HG03342 (cell line): ENCODE measurements around the gene CNIH1.
"Not testable (repeated sequence)": the region's sequence is repeated elsewhere in the genome, so short reads cannot be mapped to it uniquely, and the experiment has no call there.

Source experiments
- ATAC-seq: cut with Tn5 transposase; IDR thresholded peaks from one replicate; pipeline ENCODE4 v1.9.1; 2021; ENCODE audit warnings: mild to moderate bottlenecking, moderate library complexity; ENCODE audit not compliant: unreplicated experiment

Gene CNIH1

DNA sequence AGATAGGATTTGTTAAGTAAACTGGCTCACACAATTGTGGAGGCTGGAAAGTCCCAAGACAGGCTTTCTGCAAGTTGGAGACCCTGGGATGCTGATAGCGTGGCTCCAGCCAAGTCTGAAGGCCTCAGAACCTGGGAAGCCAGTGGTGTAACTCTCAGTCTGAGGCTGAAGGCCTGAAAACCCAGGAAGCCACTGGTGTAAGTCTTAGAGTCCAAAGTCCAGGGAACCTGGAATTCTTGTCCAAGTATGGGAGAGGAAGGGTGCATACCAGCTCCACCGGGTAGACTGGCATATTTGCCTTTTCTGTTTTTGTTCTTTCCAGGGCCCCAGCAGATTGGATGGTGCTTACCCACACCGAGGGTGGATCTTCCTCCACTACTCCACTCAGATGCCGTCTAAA lies 29.5 kb upstream of the CNIH1 start:
- no peak for ATAC-seq

DNA sequence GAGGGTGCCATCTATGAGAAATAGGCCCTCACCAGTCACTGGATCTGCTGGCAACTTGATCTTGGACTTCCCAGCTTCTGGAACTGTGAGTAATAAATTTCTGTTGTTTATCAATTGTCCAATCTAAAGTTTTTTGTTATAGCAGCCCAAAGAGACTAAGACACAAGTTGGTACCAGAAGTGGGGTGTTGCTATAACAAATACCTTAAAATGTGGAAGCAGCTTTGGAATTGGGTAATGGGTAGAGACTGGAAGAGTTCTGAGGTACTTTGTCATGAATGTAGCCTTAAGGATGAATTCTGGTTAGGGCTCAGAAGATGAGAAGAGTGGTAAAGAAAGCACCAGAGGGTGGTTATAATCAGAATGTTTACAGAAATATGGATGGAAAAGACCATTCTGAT lies 26.1 kb upstream of the CNIH1 start:
- no peak for ATAC-seq

DNA sequence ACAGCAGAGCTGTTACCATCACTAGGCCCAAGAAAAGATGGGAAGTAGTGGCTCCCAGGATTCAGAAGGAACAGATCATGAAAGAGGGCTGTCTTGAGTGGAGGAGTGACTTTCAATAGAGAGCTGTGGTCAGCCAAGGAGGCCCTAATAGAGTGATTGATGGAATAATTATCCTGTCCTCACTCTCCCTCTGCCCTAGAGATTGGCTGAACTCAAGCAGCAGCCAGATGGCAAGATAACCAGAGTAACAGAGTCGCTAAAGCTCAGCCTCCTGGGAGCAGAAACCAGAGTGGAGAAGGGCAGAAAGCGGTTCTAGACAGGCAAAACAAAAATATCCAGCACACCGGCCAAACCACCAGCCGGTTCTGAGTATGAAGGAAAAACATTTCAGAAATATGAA lies 24.5 kb upstream of the CNIH1 start:
- no peak for ATAC-seq

DNA sequence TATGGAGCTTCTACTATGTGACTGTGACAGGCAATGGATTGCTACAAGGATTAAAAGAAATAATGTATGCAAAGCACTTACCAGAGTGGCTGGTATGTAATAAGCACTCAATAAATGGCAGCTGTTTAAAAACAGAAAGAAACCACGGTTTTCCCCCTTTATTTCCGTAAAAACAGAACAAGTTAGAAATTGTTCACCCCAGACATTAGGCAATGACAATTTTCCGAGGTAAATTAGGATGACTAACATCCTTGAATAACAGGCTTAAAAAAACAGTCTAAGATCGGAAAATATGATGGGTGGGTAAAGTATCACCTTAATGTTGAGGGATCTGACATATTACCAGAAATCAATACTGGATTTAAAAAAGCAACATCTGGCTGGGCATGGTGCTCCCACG lies 20.9 kb upstream of the CNIH1 start:
- no peak for ATAC-seq

DNA sequence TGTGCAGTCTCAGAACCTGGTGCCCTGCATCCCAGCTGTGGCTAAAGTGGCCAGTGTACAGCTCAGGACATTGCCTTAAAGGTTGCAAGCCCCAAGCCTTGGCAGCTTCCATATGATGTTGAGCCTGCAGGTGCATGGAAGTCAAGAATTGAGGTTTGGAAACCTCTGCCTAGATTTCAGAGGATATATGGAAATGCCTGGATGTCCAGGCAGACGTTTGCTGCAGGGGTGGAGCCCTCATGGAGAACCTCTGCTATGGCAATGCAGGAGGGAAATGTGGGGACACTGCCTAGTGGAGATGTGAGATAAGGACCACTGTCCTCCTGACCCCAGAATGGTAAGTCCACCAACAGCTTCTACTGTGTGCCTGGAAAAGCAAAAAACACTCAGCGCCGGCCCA lies 17.9 kb upstream of the CNIH1 start:
- ATAC-seq: no peak

DNA sequence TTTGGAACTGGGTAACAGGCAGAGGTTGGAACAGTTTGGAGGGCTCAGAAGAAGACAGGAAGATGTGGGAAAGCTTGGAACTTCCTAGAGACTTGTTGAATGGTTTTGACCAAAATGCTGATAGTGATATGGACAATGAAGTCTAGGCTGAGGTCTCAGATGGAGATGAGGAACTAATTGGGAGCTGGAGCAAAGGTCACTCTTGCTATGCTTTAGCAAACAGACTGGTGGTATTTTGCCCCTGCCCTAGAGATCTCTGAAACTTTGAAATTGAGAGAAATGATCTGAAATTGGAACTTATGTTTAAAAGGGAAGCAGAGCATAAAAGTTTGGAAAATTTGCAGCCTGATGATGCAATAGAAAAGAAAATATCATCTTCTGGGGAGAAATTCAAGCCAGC lies 17.4 kb upstream of the CNIH1 start:
- ATAC-seq: not testable (repeated sequence)

DNA sequence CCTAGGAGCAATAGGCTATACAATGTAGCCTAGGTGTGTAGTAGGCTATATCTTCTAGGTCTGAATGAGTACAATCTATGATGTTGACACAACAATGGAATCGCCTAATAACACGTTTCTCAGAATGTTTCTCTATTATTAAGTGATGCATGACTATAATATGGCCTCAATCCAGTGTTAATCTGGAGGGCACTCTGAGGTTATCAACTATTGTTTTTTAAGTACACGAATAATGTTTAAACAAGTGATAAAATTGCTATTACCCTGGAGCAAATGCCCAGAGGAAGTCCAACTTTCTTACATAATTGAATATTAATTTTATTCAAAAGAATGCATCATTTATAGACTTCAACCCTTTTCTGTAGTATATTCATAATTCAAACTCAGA lies 16.4 kb upstream of the CNIH1 start:
- no peak for ATAC-seq

DNA sequence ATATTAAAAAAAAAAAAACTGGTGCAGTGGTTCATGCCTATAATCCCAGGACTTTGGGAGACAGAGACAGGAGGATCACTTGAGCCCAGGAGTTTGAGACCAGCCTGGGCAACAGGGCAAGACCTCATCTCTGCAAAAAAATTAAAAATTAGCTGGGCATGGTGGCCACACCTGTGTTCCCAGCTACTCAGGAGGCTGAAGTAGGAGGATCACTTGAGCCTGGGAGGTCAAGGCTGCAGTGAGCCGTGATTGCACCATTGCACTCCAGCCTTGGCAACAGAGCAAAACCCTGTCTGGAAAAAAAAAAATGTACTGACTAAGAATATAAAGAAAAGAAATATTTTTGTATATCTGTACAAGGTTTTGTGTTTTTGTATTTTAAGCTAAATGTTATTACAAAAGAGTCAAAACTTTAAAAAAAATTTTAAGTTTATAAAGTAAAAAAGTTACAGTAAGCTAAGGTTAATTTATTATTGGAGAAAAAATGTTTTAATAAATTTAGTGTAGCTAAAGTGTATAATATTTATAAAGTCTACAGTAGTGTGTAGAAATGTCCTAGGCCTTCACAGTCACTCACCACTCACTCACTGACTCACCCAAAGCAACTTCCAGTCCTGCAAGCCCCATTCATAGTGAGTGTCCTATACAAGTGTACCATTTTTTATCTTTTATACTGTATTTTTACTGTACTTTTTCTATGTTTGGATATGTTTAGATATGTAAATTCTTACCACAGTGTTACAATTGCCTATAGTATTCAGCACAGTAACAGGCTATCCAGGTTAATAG lies 15.8 kb upstream of the CNIH1 start:
- not testable (repeated sequence) for ATAC-seq

DNA sequence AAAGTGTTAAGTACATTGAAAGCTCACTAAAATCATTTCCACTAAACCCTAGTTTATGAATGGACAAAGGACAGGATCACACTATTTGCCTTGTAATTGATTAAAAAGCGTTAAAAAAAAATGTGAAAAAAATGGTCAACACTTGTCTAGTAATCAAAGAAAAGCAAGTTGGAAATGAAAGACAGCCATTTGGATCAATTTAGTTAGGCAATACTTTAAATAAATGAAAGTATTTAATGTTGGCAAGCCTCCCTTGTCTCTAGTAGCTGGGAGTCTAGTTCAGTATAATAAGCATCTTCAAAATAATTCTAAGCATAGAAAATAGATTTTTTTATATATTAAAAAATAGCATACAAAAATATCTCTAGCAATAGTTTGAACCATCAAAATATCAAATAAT lies 14.2 kb upstream of the CNIH1 start:
- ATAC-seq: no peak

DNA sequence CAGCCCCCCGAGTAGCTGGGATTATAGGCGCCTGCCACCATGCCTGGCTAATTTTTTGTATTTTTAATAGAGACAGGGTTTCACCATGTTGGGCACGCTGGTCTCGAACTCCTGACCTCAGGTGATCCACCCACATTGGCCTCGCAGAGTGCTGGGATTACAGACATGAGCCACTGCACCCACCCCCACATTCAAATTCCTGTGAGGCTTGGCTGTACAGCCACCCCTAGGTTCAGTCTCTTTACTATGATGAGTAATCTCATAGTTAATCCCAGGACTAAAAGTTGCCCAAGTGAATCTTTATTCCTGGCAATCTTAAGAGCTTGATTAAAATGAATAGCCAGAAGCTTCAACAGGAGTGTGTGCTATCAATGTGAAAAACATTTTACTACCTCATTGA lies 12.8 kb upstream of the CNIH1 start:
- not testable (repeated sequence) for ATAC-seq

DNA sequence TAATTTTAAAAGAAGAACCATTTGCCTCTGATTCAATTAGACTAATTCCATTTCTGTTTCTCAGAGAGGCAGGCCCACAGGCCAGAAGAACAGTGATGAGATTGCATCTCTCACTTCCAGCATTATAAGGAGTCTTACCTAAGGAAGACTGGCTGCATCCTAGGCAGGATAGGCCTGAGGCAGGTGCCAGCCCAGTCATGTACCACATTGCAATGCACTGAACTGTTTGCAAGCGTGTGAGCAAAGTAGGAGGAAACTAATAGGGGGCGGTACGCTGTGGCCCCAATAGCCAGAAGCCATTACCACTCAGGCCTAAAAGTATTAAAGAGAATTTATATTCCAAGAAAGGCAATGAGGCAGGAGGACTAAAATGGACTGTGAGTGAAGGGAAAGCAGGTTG lies 12.1 kb upstream of the CNIH1 start:
- no peak for ATAC-seq

DNA sequence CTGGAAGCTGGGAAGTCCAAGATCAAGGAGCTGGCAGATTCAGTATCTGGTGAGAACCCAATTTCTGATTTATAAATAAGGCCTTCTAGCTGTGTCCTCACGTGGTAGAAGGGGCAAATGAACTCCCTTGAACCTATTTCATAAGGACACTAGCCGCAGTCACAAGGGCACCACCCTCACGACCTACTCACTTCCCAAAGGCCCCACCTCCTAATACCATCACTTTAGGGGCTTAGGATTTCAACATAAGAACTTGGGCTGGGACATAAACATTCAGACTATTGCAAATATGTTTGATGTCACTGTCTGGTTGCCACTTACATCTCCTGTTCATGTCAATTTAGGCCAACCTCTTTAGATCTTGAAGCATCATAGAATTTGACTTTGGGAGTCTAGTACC lies 10.8 kb upstream of the CNIH1 start:
- no peak for ATAC-seq

DNA sequence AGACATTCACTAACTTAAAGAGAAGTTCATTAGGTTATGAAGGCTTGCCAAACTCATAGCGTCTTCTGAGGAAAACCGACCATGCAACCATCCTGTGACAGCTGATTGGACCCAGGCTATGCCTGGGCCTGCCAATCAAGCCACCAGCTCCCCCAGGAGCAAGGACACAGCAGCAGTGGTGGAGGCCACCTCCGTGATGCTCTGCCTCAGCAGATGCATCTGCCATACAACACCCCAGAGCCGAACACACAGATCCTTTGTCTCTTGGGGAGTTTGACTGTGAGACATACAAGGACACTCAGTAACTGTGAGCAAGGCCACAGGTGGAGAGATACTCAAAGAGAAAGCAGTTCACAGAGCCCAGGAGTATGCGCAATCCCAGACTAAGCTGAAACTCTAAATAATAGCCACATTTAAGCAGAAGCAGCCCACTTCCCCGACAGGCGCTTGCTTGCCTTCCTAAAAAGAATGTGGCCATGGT lies 10.0 kb upstream of the CNIH1 start:
- ATAC-seq: no peak

DNA sequence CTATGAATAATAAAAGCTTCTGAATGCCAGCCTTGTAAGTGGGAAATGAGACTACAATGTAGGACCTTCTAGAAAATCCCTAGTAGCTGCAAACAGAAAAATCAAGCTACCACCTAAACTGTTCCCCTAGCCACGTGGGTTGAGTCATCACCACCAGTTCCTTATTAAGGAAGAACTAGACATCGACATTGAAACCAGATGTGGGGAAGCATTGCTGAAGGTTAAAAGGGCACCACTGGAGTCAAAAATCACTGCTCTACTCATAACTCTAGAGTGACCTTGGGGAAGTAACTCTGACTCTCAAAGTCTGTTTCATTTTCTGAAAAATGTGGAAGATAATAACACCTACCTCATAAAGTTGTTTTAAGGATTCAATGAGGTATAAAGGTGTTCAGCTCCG lies 9.4 kb upstream of the CNIH1 start:
- no peak for ATAC-seq

DNA sequence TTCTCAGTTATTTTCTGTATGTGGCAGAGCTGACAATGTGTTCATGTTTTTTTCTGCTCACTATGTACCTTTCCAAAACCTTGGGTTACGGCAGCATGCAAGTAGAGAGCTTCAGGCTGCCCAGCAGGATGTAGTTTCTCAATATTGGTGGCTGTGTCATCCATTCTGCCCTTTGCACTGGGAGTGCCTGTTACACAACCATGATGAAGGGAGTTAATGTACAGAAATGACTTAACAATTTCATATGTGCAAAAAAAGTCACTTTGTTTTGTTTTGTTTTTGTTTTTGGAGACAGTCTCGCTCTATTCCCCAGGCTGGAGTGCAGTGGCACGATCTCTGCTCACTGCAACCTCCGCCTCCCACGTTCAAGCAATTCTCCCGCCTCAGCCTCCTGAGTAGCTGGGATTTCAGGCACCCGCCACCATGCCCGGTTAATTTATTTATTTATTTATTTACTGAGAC lies 6.1 kb upstream of the CNIH1 start:
- ATAC-seq: no peak

DNA sequence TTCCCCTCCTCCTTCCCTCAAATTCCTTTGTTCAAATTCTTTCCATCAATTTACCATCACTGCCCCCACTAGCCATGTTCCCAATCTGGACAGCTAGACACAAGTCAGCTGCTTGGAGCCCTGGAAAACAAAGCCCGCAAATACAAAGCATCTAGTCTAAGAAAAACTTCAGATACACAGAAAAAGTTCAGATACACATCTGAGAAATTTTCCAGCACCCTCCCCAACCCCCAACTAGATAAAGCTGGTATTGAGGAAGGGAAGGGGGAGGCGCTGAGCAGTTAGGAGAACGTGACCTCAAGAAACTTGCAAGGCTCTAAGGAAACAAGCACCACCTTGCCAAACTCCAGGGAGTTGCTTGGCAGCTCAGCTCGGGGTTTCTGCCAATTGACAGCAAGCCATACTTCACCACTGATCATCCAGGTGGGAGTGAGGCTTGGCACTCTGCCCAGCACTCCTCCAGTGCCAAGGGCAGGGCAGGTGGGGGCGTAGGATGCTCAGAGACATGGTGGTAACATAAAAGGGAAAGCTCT lies 5.1 kb upstream of the CNIH1 start:
- no peak for ATAC-seq

DNA sequence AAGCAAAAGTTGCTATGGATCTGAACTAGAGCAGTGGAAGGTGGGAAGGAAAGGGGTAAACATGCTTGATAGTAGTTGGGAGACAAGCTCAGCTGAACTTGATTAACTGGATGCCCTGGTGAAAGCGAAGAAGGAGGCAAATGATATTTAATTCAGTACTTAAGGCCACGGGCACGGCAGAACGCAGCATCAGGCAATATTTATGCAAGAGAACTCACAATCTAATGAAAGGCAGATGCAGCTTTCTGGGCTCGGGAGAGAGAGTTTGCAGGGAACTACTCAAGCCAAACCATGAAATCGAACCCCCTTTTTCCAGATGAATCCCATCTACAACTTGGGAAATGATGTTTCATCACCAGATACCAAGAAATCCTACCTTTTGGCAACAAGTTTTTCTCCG lies 3.5 kb upstream of the CNIH1 start:
- ATAC-seq: no peak

DNA sequence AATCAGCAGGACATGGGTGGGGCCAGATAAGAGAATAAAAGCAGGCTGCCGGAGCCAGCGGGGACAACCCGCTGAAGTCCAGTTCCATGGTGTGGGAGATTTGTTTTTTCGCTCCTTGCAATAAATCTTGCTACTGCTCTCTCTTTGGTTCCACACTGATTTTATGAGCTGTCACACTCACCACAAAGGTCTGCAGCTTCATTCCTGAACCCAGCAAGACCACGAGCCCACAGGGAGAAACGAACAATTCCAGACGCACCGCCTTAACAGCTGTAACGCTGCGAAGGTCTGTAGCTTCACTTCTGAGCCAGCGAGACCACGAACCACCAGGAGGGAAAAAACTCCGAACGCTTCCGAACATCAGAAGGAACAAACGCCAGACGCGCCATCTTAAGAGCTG lies 2.8 kb upstream of the CNIH1 start:
- no peak for ATAC-seq

DNA sequence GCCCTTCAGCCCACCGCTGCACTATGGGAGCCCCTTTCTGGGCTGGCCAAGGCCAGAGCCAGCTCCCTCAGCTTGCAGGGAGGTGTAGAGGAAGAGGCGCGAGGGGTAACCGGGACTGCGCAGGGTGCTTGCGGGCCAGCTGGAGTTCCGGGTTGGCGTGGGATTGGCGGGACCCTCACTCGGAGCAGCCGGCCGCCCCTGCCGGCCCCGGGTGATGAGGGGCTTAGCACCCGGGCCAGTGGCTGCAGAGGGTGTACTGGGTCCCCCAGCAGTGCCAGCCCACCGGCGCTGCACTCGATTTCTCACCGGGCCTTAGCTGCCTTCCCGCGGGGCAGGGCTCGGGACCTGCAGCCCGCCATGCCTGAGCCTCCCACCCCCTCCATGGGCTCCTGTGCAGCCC lies 1.8 kb upstream of the CNIH1 start:
- not testable (repeated sequence) for ATAC-seq

DNA sequence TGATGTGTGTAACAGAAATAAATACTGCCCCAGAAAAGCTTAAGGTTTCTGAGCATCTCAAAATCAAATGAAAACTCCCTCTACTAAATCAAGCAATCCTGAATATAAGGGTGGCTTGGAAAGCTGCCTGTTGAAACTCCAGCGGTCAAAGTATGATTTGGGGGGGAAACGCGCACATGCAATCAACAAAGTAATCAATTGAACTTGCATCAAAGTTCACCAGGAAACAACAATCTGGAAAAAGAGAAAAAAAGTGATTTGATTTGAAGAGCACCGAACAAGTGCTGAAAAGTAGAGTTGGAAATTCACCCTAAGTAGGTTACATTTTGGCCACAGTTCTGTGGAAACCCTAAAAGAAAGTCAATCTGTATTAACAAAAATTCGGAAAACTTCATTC lies 700 bp downstream of the CNIH1 start:
- no peak for ATAC-seq

DNA sequence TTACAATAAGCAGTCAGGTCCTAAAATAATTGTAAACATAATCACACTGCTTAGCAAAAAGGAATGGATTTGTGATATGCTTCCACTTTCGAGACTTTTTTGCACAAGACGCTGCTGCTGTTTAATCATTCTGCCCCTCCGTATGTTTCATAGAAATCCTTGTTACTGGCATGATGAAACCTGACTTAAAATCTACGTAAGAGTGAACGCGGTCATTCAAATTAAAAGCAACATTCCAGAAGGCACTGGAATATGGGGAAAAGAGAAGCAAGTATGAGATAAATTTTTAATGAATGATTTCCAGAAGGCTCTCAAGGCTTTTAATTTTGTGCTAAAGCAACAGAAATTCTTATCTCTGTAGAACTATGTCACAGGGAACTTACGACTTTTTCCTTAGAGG lies 1.1 kb downstream of the CNIH1 start:
- ATAC-seq: no peak

DNA sequence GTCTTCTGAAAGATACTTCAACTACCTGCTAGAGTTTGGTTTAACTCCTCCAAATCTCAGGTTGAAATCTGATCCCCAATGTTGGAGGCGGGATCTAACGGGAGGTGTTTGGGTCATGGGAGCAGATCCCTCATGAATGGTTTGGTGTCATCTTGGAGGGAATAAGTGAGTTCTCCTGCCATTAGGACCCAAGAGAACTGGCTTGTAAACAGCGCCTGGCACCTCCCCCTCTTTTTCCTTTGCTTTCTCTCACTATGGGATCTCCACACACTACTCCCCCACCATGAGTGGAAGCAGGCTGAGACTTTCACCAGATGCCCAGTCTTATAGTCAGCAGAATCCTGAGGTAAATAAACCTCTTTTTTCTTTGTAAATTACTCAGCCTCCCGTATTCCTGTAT lies 2.5 kb downstream of the CNIH1 start:
- ATAC-seq: no peak

DNA sequence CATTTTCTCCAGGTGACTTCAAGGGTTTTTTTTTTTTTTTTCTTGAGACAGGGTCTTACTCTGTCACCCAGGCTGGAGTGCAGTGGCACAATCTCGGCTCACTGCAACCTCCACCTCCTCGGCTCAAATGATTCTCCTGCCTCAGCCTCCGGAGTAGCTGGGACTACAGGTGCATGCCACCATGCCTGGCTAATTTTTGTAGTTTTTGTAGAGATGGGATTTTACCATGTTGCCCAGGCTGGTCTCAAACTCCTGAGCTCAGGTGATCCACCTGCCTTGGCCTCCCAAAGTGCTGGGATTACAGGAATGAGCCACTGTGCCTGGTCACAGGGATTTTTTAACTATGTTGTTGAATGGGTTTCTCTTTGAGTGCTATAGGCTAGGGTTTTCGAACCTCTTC lies 3.2 kb downstream of the CNIH1 start:
- ATAC-seq: not testable (repeated sequence)
